NCI-H82 treated with DMSO at 0.1 percent for 48 hours (cell line): ENCODE results near the gene RNF141.

Experiments used
- DNase-seq: peaks from one replicate; lab custom pipeline; 2025; ENCODE audit not compliant: unreplicated experiment; lab: John Stamatoyannopoulos, UW

RNF141 gene

GRCh38 chr11:10522921-10523320 lies 18.1 kb downstream of the RNF141 start:
- DNase-seq: no peak

DNA sequence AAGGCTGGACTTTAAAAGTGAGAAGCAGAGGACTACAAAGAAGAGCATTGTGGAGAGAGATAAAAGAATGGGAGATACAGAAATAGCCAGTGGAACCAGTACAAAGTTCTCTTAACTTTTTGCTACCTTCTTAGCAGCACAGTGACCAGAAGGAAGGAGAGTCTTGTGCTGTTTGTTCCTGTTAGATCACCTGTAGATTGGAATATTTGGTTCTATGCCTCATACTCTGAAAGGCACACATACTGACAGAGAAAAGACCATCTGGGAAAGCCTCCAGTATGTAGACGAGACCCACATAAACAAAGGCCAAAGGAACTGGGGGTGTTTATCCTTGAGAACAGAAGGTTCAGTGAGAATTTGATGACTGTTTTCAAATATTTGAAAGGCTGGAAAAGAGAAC lies 18.7 kb downstream of the RNF141 start:
- DNase-seq: no peak

GRCh38 chr11:10520562-10520961 lies 20.4 kb downstream of the RNF141 start:
- no peak for DNase-seq

GRCh38 chr11:10519630-10520029 lies 21.4 kb downstream of the RNF141 start:
- no peak for DNase-seq

DNA sequence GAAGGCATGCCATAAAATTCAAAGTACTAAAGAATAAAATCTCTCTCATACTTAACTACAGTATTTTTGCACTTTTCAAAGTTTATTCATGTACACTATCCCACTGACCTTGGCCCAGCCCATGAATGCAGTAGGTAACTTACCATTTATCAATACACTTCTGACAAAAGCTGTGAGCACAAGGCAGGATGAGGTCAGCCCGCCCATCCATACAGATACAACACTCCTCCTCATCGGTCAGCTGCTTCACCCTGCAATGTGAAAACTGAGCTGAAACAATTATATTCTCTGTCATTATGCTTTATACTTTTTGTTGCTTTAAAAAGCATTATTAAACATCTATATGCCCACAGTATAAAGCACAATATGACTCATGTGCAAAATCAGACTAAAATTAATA lies 22.1 kb downstream of the RNF141 start:
- no peak for DNase-seq

- no peak for DNase-seq
These were observed 22.9 kb downstream of the RNF141 start for GRCh38 chr11:10518123-10518522.

DNA sequence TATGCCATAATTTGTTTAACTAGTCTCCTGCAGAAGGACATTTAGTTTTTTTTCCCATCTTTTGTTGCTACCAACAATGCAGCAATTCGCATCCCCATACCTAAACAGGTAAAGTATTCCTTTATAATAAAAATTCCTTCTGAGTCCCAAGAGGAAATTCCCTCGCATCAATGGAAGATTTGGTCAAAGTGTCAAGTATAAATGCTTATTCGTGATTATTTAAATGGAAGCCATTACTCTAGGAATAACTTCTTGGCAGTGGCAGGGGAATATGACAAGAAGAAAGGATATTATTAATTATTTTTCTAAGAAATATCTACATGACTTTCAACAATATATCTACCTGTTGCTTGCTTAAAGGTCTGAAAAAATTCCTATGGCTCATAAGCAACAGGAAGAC lies 25.6 kb downstream of the RNF141 start:
- DNase-seq: no peak

- no peak for DNase-seq
These were observed 26.3 kb downstream of the RNF141 start for GRCh38 chr11:10514709-10515108.

DNA sequence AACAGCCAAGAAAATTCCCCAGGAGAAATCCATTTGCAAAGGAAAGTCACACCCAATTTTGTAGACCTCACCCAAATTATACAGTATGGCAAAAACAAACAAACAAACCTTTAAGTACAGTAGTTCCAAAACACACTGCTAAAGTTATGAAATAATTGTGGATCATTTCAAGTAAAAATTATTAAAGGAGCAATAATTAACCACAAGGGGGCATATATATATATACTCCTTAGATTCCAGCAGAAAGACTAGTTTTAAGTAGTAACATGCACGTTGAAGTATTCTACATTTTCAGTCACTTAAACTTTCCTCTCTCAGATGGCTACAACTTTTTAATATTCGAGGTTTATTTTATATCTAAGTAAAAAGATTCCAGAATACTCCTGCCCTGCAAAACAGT lies 26.8 kb downstream of the RNF141 start:
- DNase-seq: no peak

DNA sequence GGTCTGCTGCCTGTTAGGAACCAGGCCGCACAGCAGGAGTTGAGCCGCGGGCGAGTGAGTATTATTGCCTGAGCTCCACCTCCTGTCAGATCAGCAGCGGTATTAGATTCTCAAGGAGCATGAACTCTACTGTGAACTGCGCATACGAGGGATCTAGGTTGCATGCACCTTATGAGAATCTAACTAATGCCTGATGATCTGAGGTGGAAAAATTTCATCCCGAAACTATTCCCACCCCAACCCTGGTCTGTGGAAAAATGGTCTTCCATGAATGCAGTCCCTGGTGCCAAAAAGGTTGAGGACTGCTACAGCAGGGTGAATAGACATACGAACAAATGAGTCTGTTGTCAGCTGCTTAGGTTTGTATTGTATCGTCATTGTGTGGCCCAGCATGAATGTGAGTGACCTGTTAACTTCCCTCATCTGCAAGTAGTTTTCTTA lies 29.8 kb downstream of the RNF141 start:
- DNase-seq: no peak

- no peak for DNase-seq
These were observed 35.0 kb downstream of the RNF141 start for GRCh38 chr11:10506008-10506370.

- DNase-seq: no peak
These were observed 35.5 kb downstream of the RNF141 start for GRCh38 chr11:10505278-10506007.

DNA sequence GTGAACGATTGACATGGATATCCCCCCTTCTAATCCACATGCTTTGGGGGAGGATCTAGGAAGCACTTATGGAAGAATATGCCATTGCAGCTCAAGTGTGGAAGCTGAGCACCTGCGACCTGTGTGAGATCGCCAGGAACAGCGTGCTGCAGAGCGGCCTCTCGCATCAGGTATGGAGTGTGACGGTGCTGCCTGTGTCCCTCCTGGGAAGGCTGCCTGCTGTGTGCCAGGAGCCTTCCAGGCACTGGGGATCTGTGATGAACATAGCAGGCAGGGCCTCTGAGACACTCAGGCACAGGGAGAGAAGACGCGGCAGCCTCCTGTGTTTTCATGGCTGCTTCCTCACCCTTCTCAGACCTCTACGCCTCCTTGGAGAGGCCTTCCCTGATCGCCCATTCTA lies 36.5 kb downstream of the RNF141 start:
- no peak for DNase-seq

DNA sequence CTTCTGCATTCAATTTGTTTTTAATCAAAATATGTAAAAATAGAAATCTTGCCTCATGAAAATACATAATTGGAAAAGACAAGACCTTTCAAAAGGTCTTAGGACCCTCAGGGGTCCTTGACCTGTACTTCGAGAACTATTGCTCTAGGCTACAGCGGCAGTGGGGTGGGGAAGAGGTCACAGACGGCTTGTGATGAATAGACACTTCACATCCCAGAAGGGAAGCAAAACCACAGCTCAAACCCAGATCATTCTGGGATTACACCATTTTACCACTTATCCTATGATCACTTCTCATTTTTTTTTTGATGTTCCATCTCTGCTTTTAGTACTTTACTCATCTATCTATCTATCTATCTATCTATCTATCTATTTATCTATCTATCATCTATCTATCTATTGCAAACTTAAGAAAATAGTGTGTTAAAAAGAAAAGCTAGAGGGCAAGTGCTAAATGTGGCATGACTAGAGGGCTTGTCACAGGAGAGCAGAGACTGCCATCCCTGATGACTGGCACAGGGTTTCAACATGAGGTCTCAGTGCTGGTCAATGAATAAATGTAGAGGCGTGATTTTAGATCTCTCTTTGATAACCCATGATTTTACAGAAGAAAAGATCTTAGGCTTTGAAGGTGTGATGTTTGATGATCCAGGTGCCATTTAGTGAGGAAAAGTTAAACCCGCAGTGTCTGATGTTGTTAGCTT lies 37.1 kb downstream of the RNF141 start:
- no peak for DNase-seq

DNA sequence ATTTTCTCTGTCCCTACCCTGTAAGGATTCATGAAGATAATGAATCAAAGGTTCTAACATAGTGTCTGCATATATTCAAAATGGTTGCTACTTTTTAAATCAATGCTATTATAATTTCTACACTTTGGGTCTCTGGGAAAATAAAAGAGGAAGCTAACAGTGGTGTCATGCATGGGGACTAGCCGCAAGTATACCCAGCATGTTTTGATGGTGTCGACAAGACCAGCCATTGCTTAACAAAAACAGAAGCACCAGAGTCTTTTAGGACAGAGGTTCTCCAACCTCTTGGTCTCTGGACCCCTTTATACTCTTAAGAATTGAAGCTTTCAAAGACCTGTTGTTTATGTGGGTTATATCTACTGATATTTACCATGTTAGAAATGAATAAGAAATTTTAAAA lies 37.8 kb downstream of the RNF141 start:
- no peak for DNase-seq

DNA sequence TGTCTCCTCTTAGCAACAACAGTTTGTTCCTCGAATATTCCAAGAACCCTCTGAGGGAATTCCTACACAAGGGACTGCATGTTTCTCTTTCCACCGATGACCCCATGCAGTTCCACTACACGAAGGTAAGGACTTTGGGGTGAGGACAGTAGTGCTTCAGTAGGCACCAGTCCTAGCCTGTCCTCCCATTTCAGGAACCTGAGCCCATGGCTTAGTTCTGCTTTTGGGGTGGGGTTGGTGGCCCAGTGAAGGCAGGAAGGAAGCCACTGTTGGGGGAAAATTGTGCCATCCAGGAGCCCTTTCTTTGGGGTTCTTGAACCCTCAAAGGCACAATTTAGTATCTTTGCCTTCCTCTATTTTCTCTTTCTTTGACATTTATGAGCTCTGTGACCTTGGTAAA lies 38.2 kb downstream of the RNF141 start:
- DNase-seq: no peak

- DNase-seq: no peak
These were observed 38.8 kb downstream of the RNF141 start for GRCh38 chr11:10502065-10502680.

DNA sequence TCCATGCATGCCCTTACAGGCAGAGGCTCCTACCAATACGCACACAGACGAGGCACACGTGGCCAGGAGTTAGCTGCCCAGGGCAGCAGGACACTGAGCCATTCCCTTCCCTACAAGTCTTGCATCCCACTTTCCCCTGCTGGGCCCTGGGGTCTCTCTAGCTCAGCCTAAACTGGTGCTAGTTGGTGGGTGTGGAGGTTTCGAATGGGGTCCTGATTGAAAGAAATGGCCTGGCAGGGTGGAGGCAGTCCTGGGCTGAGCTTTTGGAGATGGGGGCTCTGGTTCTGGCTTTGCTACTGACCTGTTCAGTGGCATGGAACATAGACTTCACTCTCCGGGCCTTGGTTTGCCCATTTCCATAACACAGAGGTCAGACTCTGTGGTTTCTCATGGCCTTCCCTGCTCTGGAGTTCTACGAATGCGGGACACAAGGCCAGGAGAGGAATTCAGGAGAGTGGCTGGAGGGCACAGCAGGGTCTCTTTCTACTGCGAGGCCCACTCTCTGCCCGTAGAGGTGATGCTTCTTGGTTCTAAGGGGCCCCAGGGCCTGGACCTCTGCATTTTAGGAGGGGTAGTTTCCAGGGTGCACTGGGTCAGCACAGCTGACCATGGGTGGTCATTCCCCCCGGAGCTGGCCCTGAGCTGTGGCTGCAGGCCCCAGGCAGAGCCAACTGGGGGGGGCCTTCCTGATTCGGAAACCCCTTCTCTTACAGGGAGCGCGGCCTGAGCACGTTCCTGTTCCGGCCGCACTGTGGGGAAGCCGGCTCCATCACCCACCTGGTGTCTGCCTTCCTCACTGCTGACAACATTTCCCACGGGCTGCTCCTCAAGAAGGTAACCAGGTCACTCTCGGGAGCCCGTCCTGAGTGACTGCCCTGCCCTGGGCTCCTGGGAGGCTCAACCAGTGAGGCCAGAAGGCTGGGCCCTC lies 40.0 kb downstream of the RNF141 start:
- no peak for DNase-seq

DNA sequence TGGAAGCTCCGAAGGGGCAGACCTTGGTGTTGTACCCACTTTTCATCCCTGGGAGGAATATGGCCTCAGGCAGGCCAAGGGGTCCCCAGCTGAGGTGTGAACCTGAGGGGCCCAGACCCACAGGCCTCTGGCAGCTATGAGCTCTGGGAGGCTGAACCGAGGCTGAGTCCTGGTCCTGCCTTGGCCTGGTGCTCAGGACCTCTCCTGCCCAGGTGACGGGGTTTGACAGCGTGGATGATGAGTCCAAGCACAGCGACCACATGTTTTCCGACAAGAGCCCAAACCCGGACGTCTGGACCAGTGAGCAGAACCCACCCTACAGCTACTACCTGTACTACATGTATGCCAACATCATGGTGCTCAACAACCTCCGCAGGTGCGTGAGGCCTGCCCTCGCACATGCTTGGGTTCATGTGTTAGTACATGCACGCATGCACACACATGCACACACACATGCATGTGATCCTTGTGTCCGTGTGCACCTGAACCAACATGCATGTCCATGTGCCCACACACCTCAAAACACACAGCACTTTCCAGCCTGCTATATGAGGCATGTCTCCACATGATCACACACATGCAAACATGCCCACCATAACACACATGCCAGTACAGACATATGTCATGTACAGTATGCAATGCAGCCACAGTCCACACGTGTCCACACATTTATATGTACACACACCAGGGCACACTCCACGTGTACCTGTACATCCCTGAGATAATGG lies 40.9 kb downstream of the RNF141 start:
- DNase-seq: no peak

- no peak for DNase-seq
These were observed 41.5 kb downstream of the RNF141 start for GRCh38 chr11:10499452-10499851.
